GM12874 (cell line): Measurements from ENCODE around the gene FAM180A.

ENCODE experiments used
- CTCF ChIP-seq: IDR thresholded peaks from 2 replicates; pipeline ENCODE4 v1.5.1; 2011; ENCODE audit warnings: low read depth, mild to moderate bottlenecking, control low read depth, low read length, moderate library complexity; ENCODE audit not compliant: insufficient read depth

FAM180A gene

DNA sequence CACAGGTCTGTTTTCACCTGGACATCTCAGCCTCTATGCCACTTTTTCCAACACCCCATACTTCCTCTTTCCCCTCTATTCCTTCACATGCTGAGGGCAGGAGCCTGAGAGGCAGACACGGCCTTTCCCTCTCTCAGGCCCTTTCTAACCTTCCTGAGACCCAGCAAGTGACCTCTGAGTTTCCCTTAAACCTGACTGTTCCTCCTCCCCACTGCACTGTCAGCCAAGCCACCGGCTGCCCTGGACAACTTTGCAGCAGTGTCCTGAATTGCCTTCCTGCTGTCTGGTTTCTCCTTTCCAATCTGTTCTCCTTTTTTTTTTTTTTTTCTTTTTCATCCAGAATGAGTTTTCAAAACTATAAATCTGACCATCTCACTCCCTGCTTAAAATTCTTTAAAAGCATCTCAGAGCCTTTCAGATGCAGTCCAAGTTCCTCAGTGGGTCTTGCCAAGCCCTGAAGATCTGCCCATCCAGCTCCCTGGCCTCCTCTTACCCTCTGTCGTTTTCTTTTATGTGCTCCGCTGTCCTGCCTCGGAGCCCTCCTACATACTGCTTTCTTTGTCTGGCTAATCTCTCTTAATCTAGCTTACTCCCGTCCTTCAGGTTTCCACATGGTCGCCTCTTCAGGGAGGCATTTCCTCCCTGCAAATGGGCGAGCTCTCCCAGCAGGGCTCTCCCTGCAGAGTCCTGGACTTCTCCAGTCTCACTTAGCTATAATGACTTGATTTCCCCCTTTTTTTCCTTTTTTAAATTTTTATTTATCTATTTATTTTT lies 51.1 kb downstream of the FAM180A start:
- no peak for TF ChIP-seq CTCF

- TF ChIP-seq CTCF = no peak
These were observed 55.1 kb downstream of the FAM180A start for GRCh38 chr7:135693558-135693957.

DNA sequence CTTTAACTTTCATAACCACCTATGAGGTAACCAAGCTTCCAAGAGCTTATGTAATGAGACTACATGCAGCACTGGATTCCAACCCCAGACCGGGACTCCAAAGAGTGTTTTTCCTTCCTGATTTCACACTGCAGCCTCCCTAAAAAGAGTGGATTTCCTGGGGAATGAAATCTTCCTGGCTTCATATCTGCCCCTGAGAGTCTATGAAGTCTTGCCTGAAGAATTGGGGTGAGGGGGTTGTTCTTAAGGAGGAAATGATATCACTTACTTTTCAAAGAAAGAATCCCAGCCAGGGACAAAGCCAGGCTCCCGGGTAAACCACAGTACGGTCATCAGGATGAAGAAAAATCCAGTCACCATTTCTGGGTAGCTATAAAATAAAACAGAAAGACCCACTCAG lies 56.6 kb downstream of the FAM180A start:
- no peak for TF ChIP-seq CTCF

DNA sequence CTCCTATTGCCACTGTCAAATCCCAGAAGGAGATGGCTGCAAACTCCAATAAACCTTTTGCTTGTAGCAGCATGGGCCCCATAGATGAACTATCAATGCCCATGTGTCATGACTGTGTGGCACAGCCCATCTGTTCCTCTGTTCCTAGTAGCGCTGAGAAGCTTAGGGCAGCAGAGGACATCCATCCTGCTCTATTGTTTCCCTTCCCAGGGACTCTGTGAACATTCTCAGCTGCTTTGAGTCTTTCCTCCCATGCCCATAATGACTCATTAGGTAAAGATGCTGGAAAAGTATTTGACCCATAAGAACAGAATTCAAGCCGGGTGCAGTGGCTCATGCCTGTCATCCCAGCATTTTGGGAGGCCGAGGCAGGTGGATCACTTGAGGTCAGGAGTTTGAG lies 58.0 kb downstream of the FAM180A start:
- no peak for TF ChIP-seq CTCF

DNA sequence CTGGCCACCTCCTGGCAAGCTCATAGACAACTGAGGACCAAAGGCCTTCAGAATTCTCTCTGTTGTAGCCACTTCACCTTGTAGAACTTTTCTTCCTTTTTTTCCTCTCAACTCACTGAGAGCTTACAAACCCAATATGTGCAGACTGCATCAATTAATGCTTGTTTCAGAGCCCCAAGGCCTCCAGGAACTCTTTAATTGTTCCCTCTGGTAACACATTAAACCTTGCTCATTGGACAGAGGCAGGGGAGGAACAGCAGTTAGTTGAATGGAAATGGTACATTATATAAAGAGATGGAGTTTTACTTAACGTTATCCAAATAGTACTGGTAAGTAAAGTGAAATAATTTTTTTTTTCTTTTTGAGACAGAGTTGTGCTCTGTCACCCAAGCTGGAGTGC lies 61.1 kb downstream of the FAM180A start:
- TF ChIP-seq CTCF = no peak

GRCh38 chr7:135685306-135686084 lies 63.1 kb downstream of the FAM180A start:
- no peak for TF ChIP-seq CTCF

- TF ChIP-seq CTCF = no peak
These were observed 63.9 kb downstream of the FAM180A start for GRCh38 chr7:135684699-135685098.
